ENCODE measurements around the gene MUTYH.

GRCh38 chr1:45345014-45345413, 4.8 kb upstream of the MUTYH start:
- TF ChIP-seq CTCF (IDR thresholded peaks at IDR 0.05) (no peak), EZH2 (IDR thresholded peaks at IDR 0.05) (no peak)

Data from neural progenitor cell (in vitro differentiated cells).